Measurements from ENCODE around the gene LATS2.

LATS2 gene

DNA sequence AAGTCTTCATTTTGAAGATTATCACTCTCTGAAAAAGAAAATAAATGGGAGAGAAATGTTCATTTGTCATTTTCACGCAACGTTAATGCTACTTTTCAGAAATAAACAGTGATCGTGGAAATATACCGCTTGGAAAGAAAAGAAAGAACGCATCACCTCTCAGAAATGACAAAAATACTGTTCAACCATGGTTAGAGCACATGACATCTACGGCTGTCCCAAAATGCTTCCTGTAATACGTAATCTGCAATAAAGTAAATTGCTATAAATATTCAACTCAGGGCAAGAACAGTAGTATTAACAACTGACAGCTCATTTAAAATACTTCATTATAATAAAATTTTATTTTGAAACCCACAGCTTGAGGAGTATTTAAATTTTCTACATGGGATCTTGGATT is 15.2 kb downstream of the LATS2 start:
- DNase-seq: no peak

DNA sequence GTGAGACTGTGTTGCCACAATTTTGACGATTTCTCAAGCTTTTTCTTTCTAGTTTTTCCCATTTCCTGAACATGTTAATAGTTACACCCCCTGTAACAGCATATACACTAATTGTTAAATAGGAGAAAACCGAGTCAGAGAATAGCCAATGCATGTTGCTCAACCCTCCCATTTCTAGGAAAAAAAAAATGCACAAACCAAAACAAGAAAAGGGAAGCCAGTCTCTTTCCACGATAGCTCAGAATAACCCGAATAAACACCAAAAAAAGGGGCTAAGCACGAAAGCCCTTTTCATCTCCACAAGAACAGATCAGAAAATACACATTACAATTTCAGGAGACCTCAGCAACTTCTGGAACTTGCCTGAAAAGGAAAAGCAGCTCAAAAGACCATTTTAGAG is 16.3 kb downstream of the LATS2 start:
- peak; percentile 37 for DNase-seq

DNA sequence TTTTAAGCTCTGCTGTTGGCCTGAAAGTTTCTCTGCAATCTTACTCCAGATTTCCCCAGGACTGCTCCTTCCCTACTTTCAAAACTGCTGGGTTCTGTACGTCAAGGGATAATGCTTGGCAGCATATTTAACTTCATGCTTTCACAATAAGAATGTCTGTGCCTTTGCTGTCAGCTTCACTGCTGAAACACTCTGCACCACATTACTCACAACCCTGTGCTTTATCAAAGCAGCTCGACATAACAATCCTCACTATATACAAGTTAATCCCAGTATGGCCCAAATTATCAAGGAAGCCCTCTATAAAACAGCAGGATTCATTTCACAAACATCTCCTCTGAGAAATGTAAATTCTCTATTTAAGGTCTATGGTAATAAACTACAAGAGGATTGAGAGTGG is 17.5 kb downstream of the LATS2 start:
- DNase-seq: no peak

DNA sequence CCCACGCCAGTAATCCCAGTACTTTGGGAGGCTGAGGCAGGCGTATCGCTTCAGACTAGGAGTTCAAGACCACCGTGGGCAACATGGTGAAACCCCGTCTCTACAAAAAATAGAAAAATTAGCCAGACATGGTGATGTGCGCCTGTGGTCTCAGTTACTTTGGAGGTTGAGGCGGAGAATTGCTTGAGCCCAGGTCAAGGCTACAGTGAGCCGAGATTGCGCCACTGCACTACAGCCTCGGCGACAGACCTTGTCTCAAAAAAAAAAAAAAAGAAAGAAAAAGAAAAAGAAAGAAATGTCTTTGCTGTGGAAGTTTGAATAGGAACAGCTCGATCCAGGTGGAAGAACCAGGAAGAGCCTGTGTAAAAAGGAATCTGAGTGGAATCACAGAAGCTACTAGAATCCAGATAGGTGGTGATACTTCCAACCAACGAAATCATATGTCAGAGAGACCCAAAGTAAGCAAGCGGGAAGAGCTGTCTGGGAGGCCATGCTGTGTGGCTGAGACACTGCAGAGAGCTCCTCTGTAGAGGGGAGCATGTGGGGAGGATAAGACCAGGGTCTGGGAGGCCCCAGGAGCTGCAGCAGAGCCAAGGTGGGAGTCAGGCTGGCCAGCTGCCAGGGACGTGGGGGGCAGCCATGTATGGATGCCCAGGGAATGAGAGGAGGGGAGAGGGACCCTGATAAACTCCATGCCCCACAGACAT is 21.1 kb downstream of the LATS2 start:
- DNase-seq: no peak

DNA sequence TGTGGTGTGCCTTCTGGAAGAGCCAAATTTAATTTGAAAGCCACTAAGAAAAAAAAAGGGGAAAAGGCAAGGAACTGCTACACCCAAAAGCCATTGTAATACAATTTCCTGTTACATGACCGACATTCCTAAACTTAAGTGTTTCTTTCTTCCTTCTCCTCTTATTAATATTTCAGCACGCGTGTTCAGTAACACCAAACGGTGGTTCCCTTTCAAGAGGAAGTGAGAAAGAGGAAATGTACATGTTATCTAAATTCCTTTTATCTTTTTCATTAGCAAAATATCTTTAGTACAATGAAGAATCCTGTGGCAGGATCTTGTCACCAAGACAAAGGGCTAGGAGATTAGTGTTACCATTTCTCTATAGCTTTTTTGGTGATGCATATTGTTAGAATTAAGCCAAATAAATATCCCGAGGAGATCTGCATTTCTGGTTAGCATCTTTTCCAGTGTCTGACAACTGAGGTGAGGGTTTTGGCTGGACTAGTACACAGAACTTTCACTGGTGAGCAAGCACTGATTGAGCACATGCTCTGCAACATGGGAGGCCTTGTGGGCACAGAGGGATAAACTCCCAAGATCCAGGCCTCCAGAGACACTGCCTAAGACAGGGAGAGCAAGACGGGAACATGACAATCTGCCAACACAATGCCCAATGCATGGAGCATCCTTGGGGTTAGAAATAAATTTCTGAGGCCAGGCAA is 22.1 kb downstream of the LATS2 start:
- peak; percentile 44 for DNase-seq

DNA sequence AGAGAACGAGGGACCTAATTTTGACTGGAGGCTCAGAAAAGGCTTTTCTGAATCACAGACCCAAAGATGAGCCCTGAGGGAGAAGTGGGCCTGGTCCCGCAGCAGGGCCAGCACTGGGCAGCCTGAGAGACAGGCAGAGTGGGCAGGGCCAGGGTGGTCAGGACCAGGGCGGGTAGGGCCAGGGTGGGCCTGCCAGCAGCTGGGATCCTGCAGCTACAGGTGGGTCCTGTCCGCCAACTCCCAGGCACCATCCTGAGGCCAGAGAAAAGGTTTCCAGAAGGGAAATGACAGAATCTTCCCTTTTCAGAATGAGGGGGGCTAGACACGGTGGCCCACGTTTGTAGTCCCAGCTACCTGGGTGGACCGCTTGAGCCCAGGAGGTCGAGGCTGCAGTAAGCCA is 23.7 kb downstream of the LATS2 start:
- DNase-seq: no peak

DNA sequence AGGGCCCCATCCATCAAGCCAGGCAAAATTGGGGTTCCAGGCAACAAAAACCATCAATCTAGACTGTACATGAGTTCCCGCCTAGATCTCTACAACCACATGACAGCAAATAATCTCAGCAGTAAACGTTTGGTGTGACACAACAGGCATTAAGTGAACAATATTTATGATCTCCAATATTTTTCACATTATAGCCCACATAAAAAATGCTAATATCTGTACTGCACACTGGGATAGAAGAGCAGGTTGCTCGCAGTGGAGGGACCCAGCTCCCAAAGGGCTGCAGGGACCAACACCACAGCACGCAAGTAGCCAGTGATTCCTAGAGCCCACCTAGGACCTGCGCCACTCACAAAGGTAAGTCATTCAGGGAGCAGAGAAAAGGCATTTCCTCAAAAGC is 25.9 kb downstream of the LATS2 start:
- no peak for DNase-seq

DNA sequence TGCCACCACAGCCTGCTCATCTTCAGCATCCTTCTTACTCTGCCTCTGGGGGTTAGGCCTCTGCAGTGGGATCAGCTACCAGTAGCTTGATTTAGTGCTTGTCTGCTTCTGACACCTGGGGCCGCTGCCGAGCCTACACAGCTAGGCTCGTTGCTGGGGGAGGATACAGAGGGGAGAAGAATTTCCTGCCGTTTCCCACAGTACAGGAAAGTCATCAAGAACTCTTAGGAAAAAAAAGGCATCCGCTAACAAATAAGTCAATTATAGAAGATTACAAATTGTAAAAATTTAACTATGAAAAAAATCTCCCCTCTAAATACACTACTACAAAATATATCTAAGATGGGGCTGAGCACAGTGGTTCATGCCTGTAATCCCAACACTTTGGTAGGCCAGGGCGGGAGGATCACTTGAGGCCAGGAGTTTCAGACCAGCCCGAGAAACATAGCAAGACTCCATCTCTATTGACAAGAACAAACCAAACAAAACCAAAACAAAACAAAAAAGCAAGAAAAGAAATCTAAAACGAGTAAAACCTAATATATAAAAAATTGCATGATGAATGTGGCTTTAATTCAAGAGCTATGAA is 26.7 kb downstream of the LATS2 start:
- DNase-seq: no peak

DNA sequence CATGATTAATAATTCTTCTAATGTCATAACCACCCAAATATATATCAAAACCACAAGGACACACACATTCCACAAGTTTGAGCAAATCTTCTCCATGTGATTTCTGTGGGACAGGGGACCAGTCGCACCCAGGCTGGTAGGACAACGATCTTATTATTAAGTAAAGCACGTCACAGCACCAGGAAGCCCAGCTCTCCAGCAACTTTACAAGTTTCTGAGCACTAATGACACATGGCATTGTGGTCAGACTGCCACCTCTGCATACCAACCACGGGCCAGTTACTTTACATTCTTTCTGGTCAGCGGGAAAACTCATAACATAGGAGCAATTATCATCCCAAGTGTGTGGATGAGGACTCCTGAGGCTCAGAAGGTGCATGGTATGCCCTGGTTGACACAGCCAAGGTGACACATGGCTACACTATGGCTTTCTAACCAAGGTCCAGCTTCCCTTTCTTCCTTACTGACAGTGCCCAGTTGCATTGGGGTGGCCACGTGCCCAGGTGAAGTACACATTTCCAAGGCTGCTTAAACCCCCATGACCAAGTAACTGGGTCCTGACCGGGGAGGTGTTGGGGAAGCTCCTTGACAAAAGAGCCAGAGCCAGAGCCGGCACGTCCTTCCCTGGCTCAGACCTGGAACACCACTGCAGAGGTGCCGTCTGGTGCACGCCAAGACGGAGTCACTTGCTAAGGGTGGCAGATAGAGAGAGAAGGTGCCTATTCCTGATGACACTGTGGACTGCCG is 27.4 kb downstream of the LATS2 start:
- DNase-seq: peak; percentile 26

DNA sequence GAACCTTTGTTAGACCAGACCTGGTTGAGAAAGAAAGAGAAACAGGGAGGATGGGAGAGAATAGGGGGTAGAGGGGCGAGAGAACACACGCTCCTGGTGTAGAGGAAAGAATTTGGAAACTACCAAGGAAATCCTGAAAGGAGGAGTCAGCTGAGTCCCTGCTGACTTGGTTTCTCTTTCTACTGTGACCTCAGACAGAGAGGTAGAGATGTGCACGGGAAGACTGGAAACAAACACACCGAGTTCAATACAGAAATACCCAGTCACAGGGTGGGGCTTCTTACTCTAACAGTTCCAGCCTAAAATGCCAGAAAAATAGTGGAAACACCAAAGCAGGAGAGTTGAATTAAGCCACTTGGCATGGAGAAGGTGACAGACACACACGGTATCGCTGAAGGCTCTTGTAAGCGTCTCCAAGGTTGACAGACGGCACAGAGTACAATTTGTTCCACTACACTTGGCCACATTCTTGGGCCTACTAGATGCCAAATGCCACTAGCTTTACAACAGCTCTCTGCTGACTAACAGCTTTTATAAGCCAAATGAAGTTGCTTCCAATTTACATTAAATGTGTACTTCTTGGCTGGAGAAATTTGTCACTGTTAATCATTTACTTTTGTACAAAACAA is 28.1 kb downstream of the LATS2 start:
- DNase-seq: peak; percentile 43

DNA sequence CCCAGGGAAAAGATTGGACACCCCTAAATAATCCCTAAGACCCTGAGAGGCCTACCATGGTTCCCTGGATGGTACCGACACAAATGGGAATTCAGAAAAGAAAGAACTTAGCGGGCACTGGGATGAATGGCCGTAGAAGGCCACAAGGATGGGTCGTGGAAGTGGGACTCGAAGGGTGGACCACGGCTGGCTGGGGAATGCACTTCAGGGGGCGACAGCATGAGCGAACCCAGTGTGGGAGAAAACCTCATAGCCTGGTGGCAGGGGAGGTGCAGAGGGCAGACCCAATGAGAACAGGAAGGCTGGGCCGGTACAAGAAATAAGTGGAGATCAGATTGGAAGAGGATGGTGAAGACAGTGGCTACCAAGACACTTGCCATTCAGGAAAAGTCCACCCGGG is 28.7 kb downstream of the LATS2 start:
- DNase-seq: no peak

DNA sequence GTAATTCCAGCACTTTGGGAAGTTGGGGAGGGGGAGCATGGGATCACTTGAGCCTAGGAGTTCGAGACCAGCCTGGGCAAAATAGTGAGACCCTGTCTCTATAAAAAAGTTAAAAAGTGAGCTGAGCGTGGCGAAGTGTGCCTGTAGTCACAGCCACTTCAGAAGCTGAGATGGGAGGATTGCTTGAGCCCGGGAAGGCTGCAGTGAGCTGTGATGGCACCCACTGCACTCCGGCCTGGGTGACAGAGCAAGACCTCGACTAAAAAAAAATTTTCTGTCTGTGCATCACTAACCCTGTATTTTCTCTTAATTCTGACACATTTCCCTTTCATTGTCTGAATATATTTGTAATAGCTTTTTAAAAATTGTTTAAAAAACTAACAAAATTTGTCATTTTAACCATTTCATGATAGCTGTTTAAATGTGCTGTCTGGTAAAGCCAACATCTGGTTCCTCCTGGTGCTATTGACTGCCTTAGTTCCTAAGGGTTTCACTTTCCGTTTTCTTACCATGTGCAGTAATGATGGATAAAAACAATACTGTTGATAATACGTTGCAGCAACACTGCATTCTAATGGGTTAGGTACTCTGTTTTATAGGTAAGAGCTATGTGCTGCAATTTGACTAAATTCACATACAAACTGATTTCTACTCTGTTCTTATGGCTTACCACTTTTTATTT is 29.7 kb downstream of the LATS2 start:
- DNase-seq: peak; percentile 44

DNA sequence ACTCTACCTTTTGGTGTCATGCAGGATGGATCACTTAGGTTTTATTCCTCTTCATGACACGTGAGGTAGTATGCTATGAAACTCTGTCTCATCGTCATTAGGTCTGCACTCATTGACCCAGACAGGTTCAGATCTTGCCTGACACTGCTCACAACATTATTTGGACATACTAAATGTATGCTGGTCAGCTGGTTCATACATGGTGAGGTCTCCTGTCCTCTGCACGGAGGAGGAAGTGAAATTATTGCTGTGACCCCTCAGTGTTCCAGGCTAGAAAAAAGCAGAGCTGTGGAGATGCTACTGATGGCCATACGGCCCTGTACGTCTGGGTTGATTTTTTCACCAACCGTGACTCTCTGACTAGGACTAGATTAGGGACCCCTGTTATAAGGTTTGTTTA is 35.8 kb downstream of the LATS2 start:
- no peak for DNase-seq

DNA sequence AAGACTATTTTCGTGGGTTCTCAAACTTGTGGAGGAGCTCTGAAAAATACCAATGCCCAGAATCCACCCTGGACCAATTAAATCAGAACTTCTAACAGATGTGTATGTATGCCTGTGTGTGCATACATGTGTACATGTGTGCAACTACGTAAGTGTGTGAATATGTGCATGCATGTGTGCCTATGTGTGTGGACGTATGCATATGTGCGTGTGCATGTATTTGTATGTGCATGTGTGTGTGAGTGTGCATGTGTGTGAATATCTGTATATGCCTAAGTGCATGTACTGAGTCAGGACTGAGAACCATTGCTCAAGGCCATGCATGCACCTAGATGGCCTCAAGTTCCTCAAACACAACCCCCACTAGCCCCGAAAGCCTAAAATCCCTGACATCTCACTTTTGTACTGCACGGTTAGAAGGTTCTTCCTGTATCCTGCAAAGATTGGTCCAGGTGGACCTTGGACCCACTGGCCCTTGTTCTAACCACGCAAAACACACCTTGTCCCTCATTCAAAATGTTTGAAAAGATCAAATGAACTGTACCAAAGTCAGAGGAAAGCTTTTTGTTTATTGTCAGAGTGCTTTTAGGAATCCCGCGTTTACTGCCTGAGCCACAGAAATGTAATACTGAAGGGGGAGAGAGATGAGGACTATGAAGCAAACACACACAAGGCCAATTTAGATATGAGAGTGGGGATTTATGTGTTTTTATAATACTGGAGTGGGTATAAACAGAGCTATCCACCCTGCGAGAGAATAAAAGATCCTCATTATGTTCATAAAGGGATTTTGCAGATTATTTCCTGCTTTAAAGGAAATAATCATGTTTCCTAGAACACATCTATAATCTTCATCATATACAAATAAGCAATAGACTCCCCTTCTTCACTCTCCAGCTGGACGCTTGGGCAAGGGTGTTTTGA is 39.1 kb downstream of the LATS2 start:
- no peak for DNase-seq

DNA sequence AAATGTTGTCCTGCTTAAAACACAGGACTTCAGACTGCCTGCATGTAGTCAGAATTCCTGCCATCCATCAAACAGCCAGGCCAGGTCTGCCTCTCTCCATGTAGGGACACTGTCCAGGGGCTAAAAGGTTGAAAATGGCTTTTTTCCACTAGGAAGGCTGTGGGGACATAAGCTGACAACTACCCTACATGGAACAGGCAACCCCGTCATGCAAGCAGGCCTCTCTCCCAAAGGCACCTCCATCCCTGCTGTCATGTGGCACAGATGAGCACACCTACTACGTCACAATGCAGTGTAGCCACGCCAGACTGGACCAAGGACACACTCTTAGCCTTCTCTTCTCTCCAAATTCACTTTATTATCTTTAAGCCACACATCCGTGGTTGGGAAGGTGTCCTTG is 40.8 kb downstream of the LATS2 start:
- no peak for DNase-seq

DNA sequence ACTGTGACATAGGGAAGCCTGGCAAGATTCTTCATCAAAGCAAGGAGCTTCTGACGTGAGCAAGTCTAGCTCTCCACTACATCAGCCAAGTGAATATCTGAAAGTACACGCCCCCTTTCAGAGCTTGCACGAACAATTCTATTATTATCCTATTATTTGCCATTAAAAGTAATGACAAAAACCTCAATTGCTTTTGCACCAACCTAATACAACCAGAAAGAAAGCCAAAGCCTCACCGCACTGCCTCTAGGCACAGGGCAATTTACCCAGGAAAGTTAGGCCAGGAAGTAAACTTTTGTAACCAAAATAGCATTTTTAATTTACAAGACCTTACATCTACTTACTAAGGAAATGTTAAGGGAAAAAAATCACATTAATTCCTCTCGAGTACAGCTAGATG is 41.2 kb downstream of the LATS2 start:
- DNase-seq: no peak

DNA sequence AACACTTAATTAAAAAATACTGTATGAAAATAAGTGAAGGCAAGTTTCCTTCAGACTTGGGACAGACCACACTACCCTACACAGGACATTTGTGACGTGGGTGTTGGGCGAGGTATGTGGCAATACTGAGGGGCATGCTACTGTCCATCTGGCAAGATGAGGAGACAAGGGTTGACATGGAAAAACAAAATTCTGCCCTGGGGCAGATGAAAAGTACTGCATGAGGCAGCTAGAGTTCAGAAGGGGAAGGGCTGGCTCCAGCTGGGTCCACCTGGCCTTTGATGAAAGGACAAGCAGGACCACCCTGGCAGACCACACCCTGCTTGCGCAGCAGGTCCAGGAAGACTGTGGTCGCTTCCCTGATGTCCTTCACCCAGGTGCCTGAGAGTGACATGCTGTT is 43.2 kb downstream of the LATS2 start:
- DNase-seq: no peak

DNA sequence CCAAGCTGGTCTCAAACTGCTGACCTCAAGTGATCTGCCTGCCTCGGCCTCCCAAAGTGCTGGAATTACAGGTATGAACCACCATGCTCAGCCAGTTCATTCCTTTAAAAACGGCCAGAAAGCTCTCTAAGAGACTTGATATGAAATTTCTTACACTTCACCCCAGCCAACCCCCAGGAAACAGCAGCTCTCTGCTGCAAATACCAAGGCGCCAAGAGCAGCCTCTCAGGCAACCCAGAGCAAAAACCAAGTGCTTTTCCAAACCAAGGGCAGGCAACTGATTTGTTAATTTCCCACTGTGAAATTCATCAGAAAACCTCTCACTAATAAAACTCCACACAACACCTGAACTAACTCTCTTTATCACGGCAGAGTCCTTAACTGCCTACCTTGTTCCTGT is 44.9 kb downstream of the LATS2 start:
- no peak for DNase-seq

DNA sequence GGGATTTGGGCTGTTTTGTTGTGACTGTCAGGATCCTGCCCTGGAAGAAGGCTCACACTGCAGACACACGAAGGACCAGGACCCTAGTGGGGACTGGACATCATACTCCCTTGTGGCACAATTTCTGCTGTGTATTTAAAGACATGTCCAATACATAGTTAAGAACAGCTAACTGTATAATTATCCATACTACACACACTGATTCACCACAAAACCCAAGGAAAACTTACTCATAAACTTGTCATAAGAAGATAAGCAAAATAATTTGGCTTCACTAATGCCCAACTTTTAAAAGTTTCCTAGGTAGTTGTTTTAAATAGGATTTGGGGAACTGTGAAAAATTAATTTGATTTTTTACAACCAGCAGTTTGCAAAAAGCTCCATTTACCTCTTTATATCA is 46.1 kb downstream of the LATS2 start:
- DNase-seq: no peak

DNA sequence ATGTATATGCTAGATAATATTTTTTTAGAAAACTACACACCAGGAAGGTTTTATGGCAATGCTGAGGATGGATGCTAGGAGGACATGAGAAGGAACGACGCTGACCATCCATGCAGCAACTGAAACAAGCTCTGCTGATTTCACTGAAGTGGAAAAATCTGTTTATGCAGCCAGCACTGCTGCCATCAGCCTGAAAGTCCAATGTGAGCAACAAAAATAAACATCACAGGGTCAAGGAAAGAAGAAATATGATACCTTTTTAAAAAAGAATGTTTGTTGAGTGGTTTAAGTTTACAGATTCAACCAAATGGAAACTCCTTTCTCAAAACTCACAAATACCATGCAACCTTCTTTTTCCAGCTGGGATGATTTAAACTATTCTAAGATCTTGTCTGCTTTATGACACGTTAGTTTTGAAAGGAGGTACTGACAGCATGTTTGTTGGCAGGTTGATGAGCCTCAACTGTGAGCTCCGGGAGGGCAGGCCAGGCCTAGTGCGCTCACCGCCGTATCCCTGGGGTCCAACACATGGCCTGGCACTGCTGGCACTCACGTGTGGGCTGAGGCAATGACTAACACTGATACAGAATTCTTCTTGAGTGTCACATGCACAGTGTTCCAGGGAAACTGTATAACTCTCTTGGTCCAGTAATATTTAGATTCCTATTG is 46.8 kb downstream of the LATS2 start:
- DNase-seq: no peak

DNA sequence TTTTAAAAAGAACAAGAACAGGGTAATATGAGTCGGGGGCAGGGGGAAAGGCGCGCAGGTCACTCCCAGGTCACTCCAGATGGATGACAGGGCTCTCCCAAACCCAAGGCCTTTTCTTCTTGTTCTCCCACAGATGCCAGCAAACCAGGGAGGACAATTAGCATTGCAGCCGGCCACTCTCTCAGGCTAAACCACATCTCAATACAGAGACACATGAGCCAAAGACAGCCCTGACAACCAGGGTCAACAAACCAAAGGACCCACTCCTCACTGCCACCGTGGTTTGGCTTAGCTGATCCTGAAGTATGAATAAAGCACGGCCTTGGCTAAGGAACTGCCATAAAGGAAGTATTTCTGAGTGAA is 47.3 kb downstream of the LATS2 start:
- DNase-seq: no peak

Measured in inflammatory macrophage treated with lipopolysaccharide for 4 hours (primary cell).